Right forelimb (tissue), 1 donor: ENCODE results near the gene DNER.
"Not testable (repeated sequence)": the region's sequence is repeated elsewhere in the genome, so short reads cannot be mapped to it uniquely, and the experiment has no call there.

Source experiments
- DNase-seq: peaks from one replicate; pipeline ENCODE4 v3.0.0-alpha.2; 2018

Gene DNER

DNA sequence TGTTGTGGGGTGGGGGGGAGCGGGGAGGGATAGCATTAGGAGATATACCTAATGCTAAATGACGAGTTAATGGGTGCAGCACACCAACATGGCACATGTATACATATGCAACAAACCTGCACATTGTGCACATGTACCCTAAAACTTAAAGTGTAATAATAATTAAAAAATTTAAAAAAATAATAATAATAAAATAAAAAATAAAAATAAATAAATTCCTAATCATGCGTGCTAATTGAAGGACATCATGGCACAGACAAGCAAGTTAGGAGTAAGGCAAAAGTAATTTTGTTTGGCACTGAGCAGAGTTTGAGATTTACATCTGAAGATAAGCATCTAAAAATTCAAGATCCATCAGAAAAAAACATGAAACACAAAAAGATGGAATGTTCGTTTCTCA is 100.3 kb downstream of the DNER start:
- DNase-seq, result not testable (repeated sequence)

DNA sequence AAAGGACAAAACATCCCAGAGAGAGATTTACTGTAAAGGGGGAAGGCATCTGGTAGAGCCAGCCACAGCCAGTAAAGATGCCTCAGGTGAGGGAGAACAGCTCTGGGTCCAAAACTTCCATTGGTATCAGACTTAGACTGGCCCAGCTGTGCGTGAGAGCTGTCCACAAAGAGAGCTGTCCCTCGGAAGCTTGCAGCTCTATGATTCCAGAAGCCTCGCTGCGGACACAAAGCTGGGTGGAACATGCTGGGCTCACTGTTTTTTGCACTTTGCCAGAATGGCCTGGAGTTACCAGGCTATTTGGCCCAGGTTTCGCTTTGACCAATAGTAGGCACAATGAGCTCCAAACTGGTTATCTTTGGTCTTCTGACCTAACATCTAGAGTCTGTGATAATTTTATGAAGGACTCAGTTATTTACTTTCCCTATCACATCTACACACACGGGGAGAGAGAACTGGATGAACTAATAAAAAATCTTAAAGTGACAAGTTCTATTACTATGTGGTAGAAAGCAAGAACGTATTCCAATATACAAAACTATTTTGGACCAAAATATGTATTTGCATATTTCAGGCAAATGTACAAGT is 101.9 kb downstream of the DNER start:
- DNase-seq, result no peak

DNA sequence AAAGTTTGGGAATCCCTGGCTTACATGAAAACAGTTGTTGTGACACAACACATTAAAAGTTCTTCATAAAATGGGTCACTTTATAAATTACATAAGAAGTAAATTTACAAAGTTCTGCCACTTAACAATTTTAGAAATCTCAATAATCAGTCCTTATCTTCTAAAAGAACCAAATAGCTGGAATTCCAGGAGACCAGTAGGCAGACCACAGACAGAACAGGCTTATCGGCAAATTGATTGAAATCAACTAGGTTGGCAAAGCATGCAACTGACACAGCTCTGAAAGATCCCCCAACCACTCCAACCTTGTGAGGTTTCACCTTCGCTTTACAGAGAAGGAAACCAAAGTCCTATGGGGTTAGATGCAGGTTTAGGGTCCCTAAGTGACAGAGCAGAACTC is 103.0 kb downstream of the DNER start:
- no peak for DNase-seq

DNA sequence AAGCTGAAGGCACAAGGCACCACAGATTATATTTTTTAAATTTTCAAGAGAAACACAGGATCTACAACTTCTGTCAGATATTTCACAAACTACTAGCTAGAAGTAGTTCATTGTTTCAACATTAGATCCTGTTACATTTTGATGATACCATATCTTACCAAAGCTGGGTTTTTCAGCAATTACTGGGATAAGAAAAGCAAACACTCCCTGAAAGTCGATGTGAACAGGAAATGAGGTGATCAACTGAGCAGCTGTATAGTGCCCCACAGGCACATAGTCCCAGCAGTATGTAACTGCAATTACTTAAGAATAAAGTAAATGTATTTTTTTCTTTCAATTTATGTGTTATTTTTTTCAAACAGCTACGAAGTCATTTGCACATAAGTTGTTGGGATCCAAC is 103.5 kb downstream of the DNER start:
- DNase-seq, result no peak

DNA sequence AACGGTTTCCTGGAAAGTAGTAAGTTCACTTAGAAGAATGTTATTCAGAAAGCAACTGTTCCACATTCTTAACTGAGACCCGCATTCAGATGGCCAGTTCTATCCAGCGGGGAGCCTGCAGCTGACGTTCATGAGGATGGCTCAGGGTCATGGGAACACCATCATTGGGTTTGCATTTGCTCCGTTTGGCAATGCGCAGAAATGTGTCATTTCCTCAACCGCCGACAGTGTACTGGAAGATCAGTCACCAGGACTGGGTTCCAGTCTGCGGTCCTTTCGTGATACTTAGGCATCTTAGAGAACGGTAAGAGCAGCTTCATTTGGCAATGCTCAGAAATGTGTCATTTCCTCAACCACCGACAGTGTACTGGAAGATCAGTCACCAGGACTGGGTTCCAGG is 104.0 kb downstream of the DNER start:
- DNase-seq, result no peak

DNA sequence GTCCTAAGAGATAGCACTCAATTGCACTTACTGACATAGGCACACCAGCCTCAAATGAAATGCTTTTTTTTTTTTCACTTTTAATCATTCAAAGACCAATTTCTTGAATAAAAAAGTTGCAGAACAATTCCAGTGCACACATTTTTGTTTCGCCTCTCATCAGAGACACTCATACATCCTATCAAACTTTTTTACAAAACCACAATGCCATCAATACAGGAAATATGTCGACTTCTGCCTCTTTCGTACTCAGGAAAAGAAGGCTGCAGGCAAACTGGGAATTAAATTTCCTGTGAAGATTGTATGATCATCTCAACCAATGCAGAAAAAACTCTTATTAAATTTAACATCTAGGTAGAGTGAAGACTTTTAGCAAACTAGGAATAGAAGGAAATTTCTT is 112.4 kb downstream of the DNER start:
- DNase-seq, result no peak

DNA sequence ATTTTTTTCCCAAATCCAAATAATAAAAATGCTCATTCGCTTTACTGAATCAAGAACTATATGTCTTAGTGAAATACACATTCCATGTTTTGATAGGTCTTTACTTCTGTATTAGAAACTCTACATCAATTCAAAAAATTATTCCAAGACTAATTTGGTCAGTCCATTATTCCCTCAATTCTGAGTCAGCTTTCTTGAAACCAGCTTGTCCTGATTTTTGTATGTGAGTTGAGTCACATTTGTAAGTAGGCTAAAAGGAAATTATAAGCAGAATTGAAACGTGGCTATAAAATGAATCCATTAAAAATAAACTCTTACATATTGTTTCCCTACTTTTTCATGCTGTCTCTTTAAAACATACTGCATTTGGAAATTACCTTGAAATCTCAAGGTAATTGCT is 113.0 kb downstream of the DNER start:
- DNase-seq, result no peak

DNA sequence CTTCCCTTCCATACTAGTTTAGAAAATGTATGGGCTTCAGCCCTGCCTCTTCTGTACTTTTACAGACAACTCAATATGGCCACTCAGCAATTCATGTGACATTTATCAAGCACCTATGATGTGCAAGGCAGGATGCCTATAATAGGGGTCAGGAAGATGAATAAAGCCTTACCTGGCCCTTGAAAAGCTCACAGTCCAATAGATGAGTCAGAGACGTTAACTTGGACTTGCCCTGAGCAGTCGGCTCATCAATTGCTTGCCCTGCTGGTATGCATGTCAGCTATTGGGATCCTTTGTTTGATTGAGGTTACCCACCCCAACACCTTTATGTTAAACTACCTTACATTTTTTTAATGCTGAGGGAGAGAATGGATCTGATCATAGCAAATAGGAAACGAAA is 116.1 kb downstream of the DNER start:
- DNase-seq, result no peak

DNA sequence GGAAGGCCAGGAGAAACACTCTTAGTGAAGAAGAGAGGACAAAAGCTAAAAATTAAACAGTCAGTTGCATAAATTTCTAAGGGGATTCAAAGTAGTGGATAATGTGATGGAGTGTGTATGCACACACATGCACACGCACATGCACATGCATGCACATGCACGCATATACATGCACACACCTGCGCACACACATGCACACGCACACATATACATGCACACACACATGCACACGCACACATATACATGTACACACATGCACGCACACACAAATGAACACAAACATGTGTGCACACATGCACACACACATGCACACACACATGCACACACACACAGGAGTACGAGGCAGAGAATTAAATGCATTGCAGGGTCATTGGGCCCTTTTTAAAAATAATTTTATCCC is 117.6 kb downstream of the DNER start:
- DNase-seq, result no peak

DNA sequence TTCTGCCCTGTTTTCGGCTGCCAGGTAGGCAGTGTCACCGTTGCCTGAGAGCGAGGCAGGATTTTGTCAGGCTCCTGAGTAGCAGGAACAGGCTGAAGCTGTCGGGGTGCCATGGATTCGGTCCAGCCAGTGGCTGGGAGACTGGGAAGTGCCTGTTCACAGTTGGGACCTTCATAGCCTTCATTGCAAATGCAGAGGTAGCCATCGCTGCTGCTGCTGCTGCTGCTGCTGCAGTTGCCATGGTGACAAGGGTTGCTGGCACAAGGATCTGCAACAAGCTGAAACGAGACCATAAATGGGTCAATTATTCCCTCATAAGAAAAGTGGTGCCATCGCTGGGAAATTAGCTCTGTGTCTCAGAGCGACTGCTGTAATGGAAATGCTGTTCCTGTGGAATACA is 122.7 kb downstream of the DNER start:
- no peak for DNase-seq

DNA sequence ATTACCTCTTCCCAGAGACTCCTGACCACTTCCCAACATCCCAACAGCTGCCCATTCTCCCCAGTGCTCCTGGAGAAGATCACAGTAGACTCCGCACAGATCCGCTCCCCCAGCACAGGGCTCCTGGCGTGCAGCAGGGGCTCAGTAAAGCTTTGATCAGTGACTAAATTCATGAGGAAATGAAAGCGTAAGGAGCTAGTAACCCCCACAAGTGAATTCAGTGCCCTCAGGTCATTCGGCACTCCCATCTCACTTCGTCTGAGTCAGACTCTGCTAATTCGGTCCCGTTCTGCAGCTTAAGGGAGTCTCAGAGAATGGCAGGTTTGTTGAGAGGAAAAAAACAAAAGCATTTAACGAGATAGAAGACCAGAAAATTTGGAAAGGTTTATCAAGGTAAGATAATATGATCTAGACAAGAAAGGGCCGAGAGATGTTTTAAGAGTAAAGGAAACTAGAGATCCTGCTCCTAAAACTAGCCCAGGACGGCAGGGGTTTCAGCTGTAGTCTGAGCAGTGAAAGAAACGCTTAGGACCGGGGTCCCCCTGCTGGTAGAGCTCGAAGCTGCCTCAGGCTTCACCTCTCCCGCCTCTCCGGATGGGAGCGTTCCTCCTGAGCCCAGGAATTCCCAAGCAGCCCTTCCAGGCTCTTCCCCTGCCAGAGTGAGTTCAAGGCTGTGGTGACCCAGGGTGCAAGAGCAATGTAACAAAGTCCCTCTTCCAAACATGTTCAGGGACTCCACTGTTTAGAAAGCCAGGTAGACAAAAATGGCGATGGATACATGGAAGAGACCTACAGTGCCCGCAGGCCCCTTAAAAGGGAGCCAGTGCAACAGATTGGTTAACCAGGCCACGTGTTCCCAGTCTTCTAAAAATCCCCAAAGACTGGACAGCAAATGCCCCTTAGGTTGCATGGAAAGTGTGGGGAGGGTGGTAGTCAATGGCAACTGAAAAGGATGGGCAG is 127.3 kb downstream of the DNER start:
- DNase-seq, result peak; percentile 85

DNA sequence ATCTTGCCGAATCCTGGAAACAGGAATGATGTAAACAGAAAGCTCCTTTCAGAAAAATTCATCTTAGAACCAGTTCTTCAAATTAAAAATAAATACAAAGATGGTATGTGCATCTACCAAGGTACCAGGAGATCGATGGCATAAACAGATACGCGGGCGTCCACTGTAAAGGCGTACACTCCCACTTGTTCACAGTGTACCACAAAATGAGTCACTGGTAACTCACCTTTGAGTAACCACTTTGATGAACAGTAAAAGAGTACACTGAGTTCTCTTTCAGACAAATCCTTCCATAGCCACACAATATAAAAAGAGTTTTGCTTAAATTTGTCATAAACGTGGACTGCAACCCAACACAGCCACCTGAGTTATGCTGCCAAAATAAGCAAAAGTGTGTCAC is 128.3 kb downstream of the DNER start:
- no peak for DNase-seq

DNA sequence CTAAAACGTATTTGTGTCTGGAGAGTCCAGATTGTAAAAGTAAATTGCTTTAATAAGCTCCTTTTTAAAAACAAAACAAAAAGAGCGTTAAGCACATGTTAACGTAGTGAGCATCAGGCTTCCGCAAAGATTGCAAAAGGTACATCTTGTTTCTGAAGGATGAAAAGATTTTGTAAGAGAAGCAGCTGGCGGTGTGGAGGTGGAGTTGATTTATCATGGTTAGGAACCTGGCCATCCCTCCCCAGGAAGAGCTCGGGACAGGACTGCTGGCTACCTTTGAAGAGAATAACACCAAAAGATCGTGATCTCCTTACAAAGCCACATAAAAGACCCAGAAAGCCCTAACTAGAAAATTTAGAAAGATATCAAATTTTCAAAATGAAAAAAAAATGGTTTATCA is 132.2 kb downstream of the DNER start:
- no peak for DNase-seq

DNA sequence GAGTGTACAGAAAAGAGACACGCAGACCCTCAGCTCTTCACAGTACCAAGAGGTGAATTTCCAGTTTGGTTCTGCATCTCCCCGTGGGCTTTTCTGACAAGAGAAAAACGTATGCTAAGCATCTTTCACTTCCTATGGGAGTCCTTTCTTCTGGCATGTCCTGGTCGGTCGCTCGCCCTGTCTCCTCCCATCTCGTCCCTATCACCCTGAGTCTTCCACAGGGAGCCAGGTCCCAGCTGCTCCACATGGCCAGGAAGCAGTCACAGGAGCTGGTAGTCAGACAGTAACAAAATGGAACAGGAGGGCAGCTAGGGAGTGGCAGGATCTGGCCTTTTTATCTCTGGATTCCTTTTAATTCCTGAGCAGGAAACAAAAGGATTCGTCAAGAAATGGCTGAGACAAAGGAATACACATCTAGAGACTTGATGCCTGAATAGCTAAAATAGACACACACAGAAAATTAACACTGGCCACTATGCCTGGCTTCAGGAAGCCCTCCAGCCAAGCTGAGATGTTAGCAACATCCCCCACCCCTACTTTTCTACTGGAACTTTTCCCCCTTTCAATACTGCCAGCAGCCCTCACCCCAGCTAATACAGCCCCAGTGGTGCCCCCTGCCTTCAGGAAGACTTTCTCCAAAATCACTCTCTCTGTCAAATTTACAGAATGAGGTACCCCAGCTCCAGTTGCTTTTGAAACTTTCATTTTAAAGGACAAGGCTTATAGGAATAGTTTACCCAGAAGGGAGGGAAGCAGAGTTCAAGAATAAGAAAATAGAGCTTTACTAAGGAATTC is 136.1 kb downstream of the DNER start:
- DNase-seq, result no peak

DNA sequence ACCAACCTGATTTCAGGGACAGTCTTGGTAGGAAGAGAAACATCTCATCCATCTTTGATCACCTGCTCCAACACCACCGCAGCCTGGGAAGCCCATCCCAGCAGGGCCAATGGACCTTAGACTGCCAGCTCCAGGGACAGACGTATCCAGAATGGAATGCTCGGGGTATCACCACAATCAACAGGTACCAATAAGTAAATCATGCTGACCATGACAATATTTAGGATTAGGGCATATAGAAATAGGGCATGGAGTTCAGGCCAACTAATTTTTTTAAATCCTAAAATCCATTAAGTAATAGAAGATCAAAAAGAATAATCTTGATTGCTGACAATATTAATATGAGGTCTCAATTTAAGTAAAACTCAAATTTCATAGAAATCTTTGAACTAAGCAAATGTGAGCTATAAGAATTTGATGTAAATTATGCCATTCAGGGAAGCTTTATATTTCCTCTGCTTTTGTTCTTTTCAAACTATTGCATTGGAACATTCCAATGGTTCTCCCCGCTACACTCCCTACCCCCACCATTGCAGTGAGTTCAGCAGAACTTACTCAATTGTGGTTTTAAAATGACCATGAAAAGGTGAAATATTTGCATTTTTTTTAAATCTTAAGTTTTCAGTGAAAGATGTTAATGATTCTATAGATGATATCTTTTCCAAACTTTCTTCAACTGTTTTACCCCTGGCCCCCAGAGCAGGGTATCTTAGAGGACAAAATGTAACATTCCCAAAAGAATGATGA is 138.6 kb downstream of the DNER start:
- DNase-seq, result no peak

DNA sequence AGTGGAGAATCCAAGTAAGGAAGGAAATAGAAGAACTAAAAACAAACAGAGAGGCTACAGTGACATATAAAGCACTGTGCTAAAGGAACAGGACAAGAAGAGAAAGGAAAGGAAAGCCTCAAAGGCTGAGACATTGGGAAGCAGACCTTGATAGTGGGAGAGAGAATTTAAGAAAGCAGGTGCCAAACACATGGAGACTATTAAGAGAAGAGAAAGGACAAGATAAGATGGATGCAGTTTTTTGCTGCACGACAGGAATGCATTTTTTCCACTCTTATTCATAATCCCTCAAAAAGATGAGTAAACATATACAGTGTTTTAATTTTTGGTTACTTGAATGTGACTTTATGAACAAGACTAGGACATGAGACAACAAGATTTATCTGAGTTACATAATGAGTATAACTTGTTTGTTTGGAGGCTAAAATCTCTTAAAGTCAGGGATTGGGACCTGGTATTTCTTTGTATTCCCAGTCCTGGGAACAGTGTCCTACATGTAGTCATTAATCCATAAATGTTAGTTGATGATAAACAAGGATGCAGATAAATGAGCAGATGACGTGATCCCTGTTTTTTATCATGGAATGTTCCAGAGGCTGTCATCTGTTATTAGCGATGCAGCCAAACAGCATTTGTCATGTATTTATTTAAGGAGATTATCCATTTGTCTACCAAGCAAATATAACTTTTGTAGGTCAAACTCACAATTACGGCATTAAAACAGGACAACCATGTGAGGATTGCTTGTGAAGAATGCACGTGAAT is 141.7 kb downstream of the DNER start:
- DNase-seq, result no peak

DNA sequence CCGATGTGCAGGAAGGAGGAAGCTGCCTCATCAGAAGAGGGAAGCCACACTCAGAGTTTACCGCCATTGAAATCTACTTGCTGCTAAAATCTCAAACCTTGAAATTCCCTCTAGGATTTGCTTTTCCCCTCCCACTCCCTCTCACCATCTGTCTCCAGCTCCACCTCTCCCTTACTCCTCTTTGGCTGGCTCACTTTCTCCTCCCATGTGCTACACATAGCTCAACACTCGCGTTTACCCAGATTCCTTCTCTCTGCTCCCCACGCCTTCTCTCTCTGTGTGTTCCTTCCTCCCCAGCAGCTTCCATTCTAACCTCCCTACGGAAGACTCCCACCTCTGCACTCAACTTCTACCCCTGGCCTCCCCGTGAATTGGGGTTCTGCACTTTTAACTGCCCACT is 143.1 kb downstream of the DNER start:
- DNase-seq, result no peak

DNA sequence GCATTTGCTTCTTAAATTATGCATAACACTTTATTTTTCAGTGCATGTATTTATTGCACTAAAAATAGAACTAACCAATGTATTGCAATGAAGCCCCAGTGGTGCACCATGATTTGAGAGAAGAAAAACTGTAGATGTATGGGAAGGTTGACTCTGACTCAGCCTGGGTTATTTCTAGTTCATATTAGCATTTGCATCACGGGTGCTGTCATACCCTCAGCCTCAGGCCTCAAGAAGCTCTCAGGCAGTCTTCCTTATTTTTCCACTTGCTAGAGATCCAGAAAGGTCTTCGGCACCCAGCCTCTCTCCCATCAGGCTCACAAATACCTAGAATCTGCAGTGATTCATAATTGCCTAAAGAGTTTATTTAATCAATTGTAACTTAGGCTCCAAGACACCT is 148.0 kb downstream of the DNER start:
- DNase-seq, result no peak

DNA sequence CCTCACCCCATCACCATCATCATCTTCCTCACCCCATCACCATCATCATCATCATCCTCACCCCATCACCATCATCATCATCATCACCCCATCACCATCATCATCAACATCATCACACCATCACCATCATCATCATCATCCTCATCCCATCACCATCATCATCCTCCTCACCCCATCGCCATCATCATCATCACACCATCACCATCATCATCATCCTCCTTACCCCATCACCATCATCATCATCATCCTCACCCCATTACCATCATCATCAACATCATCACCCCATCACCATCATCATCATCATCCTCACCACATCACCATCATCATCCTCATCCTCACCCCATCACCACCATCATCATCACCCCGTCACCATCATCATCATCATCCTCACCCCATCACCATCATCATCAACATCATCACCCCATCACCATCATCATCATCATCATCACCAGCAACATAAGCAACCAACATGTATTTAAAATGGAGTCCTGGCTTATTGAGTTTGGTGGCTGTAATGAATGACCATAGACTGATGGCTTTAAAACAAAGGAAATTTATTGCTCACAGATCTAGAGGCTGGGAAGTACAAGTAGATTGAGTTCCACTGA is 150.0 kb downstream of the DNER start:
- no peak for DNase-seq

DNA sequence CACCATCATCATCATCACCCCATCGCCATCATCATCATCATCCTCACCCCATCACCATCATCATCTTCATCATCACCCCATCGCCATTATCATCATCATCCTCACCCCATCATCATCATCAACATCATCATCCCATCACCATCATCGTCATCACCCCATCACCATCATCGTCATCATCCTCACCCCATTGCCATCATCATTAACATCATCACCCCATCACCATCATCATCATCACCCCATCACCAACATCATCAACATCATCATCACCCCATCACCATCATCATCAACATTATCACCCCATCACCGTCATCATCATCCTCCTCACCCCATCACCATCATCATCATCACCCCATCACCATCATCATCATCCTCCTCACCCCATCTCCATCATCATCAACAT is 151.0 kb downstream of the DNER start:
- DNase-seq, result no peak

DNA sequence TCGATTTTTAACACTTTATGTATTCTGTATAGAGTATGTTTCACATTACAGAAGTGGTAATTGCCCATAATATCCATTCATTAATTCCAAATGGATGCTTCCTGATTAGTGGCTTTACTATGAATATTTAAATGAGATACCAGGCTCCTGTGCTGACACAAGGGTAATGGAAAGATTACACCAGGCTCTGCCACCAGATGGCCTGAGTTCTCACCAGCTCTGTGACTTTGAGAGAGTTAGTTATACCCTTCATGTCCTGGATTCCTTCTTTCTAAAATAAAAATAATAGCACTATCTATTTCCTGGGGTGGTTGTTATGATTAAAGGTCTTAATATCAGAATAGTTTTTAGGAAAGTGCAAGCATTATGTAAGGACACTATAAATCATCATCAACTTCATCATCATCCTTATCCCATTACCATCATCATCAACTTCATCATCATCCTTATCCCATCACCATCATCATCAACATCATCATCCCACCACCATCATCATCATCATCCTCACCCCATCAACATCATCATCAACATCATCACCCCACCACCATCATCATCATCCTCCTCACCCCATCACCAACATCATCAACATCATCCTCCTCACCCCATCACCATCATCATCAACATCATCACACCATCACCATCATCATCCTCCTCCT is 151.8 kb downstream of the DNER start:
- DNase-seq, result no peak
